Parathyroid adenoma (tissue), 2 donors: Measurements from ENCODE around the gene TNFRSF11A.

Experiments
- H2AFZ ChIP-seq: fragments of 300-600 bp; sonication (generic); one replicate; pipeline ENCODE4 v1.7.0; 2017; ENCODE audit warnings: antibody characterized with exemption, mild to moderate bottlenecking
- H3K27ac ChIP-seq: fragments of 300-600 bp; sonication (generic); one replicate; pipeline ENCODE4 v1.7.0; 2017
- H3K27me3 ChIP-seq: fragments of 300-600 bp; sonication (generic); one replicate; pipeline ENCODE4 v1.7.0; 2017; ENCODE audit warnings: low read length; ENCODE audit not compliant: control insufficient read depth, insufficient read depth
- H3K36me3 ChIP-seq: fragments of 300-600 bp; sonication (generic); one replicate; pipeline ENCODE4 v1.7.0; 2017; ENCODE audit warnings: low read length; ENCODE audit not compliant: control insufficient read depth, insufficient read depth
- H3K4me1 ChIP-seq: fragments of 300-600 bp; sonication (generic); one replicate; pipeline ENCODE4 v1.7.0; 2017; ENCODE audit warnings: control low read depth
- H3K4me2 ChIP-seq: fragments of 300-600 bp; sonication (generic); one replicate; pipeline ENCODE4 v1.7.0; 2017; ENCODE audit warnings: low read length
- H3K4me3 ChIP-seq: fragments of 300-600 bp; sonication (generic); one replicate; pipeline ENCODE4 v1.7.0; 2017; ENCODE audit warnings: low read depth, low read length
- H3K79me2 ChIP-seq: fragments of 300-600 bp; sonication (generic); one replicate; pipeline ENCODE4 v1.7.0; 2017; ENCODE audit warnings: control low read depth
- H3K9ac ChIP-seq: fragments of 300-600 bp; sonication (generic); one replicate; pipeline ENCODE4 v1.7.0; 2017; ENCODE audit warnings: mild to moderate bottlenecking
- H3K9me3 ChIP-seq: fragments of 300-600 bp; sonication (generic); one replicate; pipeline ENCODE4 v1.7.0; 2017; ENCODE audit warnings: low read length; ENCODE audit not compliant: control insufficient read depth
- TF ChIP-seq, protein P1 (sequence below): fragments of 300-600 bp; sonication (generic); IDR thresholded peaks from one replicate; pipeline ENCODE4 v1.7.0; 2017; ENCODE audit warnings: antibody characterized with exemption, mild to moderate bottlenecking
- donor health status: primary hyperparathyroidism.

The TNFRSF11A gene

DNA sequence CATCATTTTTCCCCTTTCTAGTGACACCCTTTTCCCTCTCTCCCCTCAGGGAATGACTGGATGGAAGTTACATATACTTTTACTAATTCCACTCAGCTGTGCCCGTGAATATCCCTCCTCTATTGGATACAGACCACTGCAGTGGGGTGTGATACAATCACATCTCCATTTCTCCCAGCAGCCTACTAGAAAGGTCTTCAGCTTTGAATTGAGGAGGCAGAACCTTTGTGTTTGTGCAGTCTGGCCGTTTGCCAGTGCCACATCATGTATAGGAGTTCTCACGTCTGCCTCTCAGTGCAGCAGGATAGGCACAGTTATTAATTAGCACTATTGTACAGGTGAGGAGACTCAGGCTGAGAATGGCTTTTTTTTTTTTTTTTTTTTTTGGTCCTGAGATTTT is 16.4 kb downstream of the TNFRSF11A start:
- H3K27me3 ChIP-seq: no peaks in the 10 kb centered on the region
- TF ChIP-seq, protein P1, sequence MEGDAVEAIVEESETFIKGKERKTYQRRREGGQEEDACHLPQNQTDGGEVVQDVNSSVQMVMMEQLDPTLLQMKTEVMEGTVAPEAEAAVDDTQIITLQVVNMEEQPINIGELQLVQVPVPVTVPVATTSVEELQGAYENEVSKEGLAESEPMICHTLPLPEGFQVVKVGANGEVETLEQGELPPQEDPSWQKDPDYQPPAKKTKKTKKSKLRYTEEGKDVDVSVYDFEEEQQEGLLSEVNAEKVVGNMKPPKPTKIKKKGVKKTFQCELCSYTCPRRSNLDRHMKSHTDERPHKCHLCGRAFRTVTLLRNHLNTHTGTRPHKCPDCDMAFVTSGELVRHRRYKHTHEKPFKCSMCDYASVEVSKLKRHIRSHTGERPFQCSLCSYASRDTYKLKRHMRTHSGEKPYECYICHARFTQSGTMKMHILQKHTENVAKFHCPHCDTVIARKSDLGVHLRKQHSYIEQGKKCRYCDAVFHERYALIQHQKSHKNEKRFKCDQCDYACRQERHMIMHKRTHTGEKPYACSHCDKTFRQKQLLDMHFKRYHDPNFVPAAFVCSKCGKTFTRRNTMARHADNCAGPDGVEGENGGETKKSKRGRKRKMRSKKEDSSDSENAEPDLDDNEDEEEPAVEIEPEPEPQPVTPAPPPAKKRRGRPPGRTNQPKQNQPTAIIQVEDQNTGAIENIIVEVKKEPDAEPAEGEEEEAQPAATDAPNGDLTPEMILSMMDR: no peak
- H3K27ac ChIP-seq: no peak overlapping the region
- H3K4me1 ChIP-seq: no peaks in the 10 kb centered on the region
- H3K36me3 ChIP-seq: no peaks in the 10 kb centered on the region
- H2AFZ ChIP-seq: no peak overlapping the region
- H3K9ac ChIP-seq: no peak overlapping the region
- H3K9me3 ChIP-seq: no peaks in the 10 kb centered on the region
- no peak overlapping the region for H3K4me2 ChIP-seq
- H3K4me3 ChIP-seq: no peak overlapping the region
- H3K79me2 ChIP-seq: no peaks in the 10 kb centered on the region

DNA sequence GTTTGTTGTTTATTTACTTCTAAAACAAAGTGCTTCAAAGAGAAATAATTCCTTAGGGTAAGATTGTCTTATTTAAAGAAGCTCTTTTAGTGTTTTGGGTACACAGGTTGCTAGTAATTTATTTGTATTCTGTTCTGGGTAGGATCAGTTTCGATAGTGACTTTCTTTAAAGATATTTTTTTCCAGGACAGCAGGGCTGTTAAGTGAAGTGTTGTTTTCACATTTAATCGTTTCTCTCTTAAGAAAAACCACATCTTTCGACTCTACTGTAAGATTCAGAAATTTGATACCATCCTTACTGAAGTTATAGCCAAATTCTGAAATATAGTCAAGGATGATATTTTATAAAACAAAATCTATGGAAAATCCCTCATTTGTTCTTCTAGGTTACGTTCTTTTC is 17.8 kb downstream of the TNFRSF11A start:
- H3K27ac ChIP-seq: no peak overlapping the region
- H2AFZ ChIP-seq: no peak overlapping the region
- no peak overlapping the region for H3K9ac ChIP-seq
- no peaks in the 10 kb centered on the region for H3K4me1 ChIP-seq
- H3K27me3 ChIP-seq: no peaks in the 10 kb centered on the region
- TF ChIP-seq, protein P1: no peak
- H3K4me2 ChIP-seq: no peak overlapping the region
- no peaks in the 10 kb centered on the region for H3K36me3 ChIP-seq
- H3K4me3 ChIP-seq: no peak overlapping the region
- no peaks in the 10 kb centered on the region for H3K9me3 ChIP-seq
- H3K79me2 ChIP-seq: no peaks in the 10 kb centered on the region

DNA sequence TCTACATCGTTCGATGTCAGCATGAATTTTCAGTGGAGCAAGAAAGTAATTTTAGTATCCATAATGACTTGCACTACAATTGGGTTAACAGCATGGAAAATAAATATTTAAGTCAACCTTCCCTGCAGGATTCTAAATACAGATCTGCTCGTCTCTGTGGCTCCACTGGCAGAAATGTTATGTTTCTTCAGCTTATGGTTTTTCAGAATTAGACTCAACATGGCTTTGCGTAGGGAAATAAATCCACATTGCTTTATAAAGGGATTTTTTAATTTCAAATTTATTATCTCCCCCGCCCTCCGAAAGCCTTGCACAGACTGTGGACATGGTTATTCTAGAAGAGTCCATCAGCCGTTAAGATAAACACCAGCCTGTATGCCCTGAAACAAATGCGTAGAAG is 18.2 kb downstream of the TNFRSF11A start:
- no peak overlapping the region for H3K4me2 ChIP-seq
- H3K27ac ChIP-seq: no peak overlapping the region
- H3K9ac ChIP-seq: no peak overlapping the region
- H3K4me1 ChIP-seq: no peaks in the 10 kb centered on the region
- H3K79me2 ChIP-seq: no peaks in the 10 kb centered on the region
- TF ChIP-seq, protein P1: no peak
- H2AFZ ChIP-seq: no peak overlapping the region
- no peaks in the 10 kb centered on the region for H3K9me3 ChIP-seq
- no peaks in the 10 kb centered on the region for H3K27me3 ChIP-seq
- H3K36me3 ChIP-seq: no peaks in the 10 kb centered on the region
- H3K4me3 ChIP-seq: no peak overlapping the region

DNA sequence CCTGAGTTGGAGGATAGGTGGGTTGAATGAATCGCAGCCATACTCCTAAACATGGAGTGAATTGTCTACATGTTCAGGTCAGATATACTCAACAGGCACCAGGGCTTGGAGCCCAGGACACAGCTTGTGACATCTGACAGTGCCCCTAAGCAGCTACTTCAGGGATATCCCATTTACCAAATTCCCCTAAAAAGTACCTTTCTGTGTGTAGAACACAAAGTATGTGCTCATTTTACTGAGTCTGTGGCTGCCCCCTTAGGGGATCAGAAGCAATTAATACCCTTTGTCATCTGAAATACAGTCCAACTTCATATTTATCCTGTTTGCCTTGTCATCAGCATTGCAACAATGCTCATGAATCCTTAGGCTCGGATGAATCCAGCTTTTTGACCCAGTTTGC is 20.8 kb downstream of the TNFRSF11A start:
- Histone ChIP-seq H3K9ac (no peak overlapping the region), H3K27me3 (no peaks in the 10 kb centered on the region), H3K79me2 (no peaks in the 10 kb centered on the region), H3K4me3 (no peak overlapping the region), H3K27ac (no peak overlapping the region), H3K36me3 (no peaks in the 10 kb centered on the region), H3K4me2 (no peak overlapping the region), H3K4me1 (no peaks in the 10 kb centered on the region), H3K9me3 (no peaks in the 10 kb centered on the region), H2AFZ (no peak overlapping the region)
- TF ChIP-seq, protein P1: no peak

DNA sequence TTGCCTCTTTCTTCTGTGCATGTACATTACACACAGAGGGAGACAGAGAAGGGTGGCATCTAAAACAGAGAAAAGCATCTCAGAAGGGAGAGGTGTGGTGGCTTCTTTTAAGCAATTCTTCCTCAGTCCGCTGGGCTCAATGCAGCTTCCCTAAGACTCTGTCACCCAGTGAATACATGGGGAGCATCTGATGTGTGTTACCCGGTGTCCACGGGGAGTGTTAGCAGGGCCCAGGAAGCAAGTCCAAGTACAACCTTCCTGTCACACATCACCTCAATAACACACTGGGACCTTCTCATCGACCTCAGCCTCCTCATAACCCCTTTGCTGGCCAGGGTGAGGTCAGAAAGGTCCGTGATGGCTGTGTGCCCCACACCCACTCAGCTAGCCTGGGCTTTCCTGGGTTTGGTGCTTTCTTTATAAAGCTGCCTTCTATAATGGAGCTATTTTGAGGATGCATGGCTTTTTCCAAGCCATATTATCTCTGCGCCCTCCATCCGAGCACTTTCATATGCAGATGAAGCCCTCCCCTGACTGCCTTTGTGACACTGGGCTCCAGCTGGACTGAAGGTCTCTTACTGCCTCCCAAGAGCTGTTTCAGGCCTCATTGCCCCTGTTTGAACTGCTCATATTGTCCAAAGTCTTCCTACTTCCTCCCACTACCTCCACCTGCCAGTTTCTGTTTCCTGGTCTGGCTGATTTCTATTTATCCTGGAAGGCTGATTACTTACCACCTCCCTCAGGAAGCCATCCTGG is 21.4 kb downstream of the TNFRSF11A start:
- Histone ChIP-seq H3K27ac (no peak overlapping the region), H3K36me3 (no peaks in the 10 kb centered on the region), H2AFZ (no peak overlapping the region), H3K9ac (no peak overlapping the region), H3K27me3 (no peaks in the 10 kb centered on the region), H3K9me3 (no peaks in the 10 kb centered on the region), H3K4me2 (no peak overlapping the region), H3K4me1 (no peaks in the 10 kb centered on the region), H3K4me3 (no peak overlapping the region), H3K79me2 (no peaks in the 10 kb centered on the region)
- TF ChIP-seq, protein P1: no peak
